Measurements from ENCODE around the gene FYB2. TPM values are rescaled to one million over a fixed set of nuclear protein-coding genes. Genes with fewer than 3 reads are reported as not detected.

FYB2 gene
- total RNA-seq, 1 donor from 2014 or later, result not detected

DNA sequence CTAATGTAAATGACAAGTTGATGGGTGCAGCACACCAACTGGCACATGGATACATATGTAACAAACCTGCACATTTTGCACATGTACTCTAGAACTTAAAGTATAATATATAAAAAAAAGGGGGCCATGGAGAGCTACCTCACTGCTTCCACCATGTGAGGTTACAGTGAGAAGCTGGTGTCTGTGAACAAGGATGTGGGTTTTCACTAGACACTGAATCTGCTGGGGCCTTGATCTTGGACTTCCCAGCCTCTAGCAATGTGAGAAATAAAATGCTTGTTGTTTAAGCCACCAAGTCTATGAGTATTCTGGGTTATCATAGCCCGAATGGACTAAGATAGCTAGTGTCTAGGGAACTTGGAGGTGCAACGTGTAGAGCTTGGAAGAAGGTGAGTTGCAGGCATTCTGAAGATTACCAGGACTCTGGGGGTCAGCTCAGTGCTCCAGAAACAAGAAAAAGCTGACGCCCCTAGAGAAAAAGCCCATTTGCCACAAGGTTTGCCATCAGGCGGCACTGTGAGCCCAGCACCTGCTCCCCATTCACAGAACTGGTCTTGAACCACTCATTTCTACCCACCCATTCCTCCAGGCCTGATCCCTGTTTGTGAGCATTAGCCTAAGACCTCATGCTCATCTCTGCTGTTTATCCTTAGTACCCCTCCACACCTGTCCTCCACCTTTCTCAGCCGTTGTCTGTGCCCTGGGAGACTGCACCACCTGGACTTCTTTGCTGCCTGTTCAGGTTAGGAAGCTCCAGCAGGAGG is 15.1 kb upstream of the FYB2 start:
- intact Hi-C loops (cut with micrococcal nuclease), result loop anchor here (5.0 kb wide), 2 partner anchors 1328 to 1818 kb away; no protein-coding TSS in a partner anchor

DNA sequence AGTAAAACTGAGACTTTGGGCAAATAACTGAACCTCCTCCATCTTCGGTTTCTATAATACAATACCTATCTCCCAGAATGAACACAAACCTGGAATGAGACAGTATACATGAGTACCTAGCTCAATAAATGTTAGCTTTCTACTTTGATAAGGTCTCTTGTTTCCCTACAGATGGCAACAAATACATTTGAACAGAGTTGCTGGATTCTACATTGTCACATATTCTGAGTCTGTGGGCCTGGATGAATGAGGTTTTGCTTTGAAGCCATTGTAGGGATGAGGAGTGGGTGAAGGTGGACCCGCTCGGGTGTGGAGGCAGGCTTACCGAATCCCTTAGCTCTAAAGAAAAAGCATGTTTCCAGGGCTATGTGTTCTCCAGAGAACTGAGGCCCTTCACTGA is 13.9 kb upstream of the FYB2 start:
- intact Hi-C loops (cut with micrococcal nuclease), result loop anchor here (2.0 to 5.0 kb wide), 3 partner anchors 1329 to 1819 kb away; partner anchors contain the start of gene OMA1

- intact Hi-C loops (cut with micrococcal nuclease), result loop anchor here (2.0 to 5.0 kb wide), 3 partner anchors 1330 to 1820 kb away; partner anchors contain the start of gene OMA1
Observed at GRCh38 chr1:56831871-56832693, 12.9 kb upstream of the FYB2 start.

DNA sequence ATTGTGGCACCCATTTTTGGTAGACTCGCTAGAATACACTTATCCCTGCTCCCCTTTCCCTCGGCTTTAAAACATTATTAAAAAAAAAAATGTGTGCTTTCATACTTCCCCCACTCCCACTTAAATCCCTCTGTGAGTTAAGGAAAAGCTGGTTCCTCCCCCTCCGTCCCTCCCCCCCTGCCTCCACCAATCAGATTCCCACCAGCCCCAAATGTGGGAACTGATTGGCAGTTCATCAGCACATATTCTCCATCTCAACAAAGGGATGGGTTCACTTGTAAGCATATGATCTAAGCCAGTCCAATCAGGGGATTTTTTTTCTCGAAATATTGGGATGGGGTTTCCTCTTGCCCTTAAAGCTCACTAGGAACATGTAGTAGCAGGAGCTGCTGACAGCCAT is 10.8 kb upstream of the FYB2 start:
- intact Hi-C loops (cut with micrococcal nuclease), result loop anchor here (5.0 kb wide), 2 partner anchors 1332 to 1822 kb away; no protein-coding TSS in a partner anchor

GRCh38 chr1:56827711-56828110 is 8.5 kb upstream of the FYB2 start:
- intact Hi-C loops (cut with micrococcal nuclease), result no loop called here

- intact Hi-C loops (cut with micrococcal nuclease), result no loop called here
Observed at GRCh38 chr1:56825436-56825835, 6.2 kb upstream of the FYB2 start.

DNA sequence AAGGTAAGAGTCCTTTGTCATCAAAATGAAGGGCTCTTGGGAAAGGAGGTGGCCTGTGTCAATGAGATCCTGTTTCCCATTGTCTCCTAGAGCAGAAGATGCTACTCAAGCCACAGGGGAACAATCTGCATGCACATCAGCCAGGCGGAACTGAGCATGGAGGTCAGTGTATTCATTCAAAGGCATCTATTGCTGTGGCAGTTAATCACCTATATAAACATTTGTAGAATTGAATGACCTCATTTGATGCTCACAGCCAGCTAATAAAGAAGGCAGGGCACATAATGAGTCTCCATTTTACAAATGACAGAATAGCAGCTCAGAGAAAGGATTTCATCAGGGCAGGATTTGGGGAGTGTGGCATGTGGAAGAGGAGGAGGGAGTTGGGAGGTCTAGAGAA is 5.7 kb upstream of the FYB2 start:
- intact Hi-C loops (cut with micrococcal nuclease), result no loop called here

- intact Hi-C loops (cut with micrococcal nuclease), result no loop called here
Observed at GRCh38 chr1:56824271-56824670, 5.1 kb upstream of the FYB2 start.

GRCh38 chr1:56821462-56821797 is 2.2 kb upstream of the FYB2 start:
- intact Hi-C loops (cut with micrococcal nuclease), result no loop called here

GRCh38 chr1:56820755-56821461 is 1.7 kb upstream of the FYB2 start:
- intact Hi-C loops (cut with micrococcal nuclease), result no loop called here

DNA sequence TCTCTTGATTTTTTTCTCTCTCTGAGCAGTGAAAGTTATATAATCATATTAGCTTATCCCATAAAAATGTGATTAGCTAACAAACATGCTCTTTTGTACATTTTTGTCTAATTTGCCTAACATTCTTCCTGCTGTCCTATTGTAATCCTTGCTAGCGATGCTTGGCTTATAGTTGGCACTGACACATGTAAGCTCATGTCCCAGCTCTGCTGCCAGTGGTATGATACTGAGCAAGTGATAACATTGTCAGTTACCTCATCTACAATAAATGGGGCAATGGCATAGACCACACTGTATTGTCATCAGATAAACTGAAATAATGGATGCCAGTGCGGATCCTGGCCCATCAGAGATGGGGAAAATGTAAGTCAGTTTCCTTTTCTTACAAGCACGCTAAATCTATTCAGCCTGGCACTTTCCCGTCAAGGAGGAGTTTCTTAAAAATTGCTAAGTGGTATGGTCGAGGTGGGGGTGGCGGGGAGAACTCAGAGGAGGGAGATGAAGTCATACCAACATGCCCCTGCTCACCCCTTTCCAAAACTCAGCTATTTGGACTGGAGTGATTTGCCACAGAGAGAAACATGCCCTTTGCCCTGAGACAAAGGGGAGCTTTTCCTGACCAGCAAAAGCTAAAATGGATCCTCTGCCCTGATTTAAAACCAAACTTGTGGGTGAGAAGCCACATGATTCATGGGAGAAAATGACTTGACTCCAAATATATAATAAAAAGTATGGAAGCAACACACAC is 1.3 kb downstream of the FYB2 start:
- intact Hi-C loops (cut with micrococcal nuclease), result no loop called here

GRCh38 chr1:56816909-56817308 is 2.3 kb downstream of the FYB2 start:
- intact Hi-C loops (cut with micrococcal nuclease), result no loop called here

DNA sequence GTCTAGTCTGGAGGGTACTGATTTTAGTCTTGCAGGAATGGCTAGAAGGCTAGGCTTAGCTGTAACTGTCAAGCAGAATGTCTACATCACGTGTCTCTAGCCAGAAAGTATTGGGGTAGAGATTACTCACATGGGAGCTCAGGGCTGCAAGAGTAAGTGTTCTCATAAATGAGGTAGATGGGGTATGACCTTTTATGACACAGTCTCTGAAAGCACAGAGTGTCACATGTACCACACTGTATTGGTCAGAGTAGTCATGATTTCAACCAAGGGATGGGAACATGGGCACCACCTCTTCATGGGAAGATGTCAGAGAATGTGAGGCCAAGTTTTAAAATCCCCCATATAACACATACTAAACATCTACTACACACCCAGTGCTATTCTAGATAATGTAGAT is 2.9 kb downstream of the FYB2 start:
- intact Hi-C loops (cut with micrococcal nuclease), result no loop called here

DNA sequence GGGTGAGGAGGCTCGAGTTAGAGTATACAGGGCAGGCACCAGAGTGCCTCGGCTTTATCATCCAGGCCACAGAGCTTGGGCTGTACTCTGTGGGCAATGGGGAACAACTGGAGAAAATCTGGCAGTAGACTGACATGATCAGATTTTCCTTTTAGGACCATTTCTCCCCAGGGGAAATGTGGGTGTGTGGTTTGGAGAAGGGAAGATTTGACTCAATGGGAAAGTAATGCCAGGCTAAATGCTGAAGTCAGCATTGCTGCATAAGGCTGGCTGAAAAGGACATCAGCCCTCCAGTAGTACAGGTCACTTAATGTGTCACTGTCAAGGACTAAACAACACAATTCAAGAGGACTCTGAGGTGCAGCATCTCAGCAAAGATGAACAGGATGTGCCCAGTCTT is 5.0 kb downstream of the FYB2 start:
- intact Hi-C loops (cut with micrococcal nuclease), result no loop called here

GRCh38 chr1:56811331-56811730 is 7.9 kb downstream of the FYB2 start:
- intact Hi-C loops (cut with micrococcal nuclease), result no loop called here

DNA sequence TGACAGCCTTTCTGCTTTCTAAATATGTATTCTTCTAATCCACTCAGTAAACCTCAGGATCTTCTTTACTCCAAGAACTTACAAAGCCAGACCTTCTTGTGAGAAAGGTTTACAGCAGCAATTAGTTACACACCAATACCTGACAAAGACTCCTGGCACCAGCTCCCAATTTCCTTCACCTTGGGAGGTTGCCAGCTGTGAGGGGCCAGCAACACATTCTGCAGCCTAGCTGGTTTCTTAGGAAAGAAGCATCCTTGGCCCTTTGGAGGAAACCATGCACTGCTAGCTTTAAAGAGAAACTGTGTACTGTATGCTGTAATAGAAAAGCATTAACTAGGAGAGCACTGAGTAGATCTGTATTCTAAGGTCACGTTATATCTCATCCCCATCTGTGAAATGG is 10.8 kb downstream of the FYB2 start:
- intact Hi-C loops (cut with micrococcal nuclease), result no loop called here

DNA sequence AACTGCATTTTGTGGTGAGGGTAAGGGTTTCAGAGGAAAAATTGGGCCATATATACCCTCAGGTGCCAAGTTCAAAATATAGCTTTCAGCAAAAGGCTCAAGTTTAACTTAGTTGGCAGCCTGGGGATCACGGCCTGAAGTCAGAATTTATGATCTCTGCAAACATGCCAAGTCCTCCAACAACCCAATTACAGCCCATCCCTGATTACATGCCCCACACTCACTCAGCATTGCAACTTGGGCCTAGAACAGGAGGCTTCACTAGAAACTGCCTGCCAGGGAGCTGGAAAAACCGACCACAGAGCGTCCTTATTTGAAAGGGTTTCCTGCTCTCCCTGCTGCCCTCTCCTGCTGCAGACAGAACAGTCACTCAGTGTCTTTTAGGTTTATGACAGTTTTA is 12.4 kb downstream of the FYB2 start:
- intact Hi-C loops (cut with micrococcal nuclease), result no loop called here

GRCh38 chr1:56803561-56804156 is 15.5 kb downstream of the FYB2 start:
- intact Hi-C loops (cut with micrococcal nuclease), result no loop called here

GRCh38 chr1:56799605-56800400 is 19.4 kb downstream of the FYB2 start:
- intact Hi-C loops (cut with micrococcal nuclease), result no loop called here

DNA sequence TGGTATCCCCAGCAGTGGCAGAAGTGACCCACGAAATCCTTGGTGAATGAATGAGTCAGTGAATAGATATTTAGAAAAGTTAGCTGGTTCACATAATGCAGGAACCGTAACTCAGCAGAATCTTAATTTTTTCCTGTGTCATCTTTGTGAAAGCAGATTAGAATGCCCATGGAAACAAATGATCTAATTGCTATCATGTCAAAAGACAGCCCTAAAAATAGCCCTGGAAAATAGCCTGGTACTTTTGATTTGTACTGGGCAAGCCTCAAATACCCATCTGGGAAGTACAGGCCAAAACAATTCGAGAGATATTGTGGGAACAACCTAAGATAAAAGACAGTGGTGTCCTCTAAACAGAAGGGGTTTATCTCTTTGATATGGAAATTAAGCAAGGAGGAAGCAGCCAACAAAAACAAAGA is 21.1 kb downstream of the FYB2 start:
- intact Hi-C loops (cut with micrococcal nuclease), result no loop called here

All from T-helper 2 cell treated with Interferon-gamma antibody and Interleukin-4, amounts not matched to agents 100 ng/mL and 5 ng/mL, for 36 hours (primary cell).